Gastroesophageal sphincter (tissue), 3 donors: ENCODE measurements around the gene SLC7A1.

Experiments used
- EP300 ChIP-seq: sonication (generic); formaldehyde crosslinking; IDR thresholded peaks from one replicate; pipeline ENCODE4 v1.6.1; 2017; ENCODE audit warnings: antibody characterized with exemption, mild to moderate bottlenecking
- POLR2A ChIP-seq, 2 donors: fragments of 450-650 bp; IDR thresholded peaks; one replicate each; pipeline ENCODE4 v1.6.1; 2017; ENCODE audit warnings: antibody characterized with exemption in 2 of 2, mild to moderate bottlenecking in 2 of 2, moderate library complexity in 1 of 2
- POLR2AphosphoS5 ChIP-seq: sonication (generic); formaldehyde crosslinking; IDR thresholded peaks from one replicate; pipeline ENCODE4 v1.6.1; 2017; ENCODE audit warnings: antibody characterized with exemption
- TF ChIP-seq, protein P1 (sequence below), 4 experiments: fragments of 200-600 bp in 2 of 4; fragments of 450-650 bp in 2 of 4; sonication (generic) in 1 of 4; IDR thresholded peaks; one replicate each; pipeline ENCODE4 v1.5.1; 2017 to 2019; ENCODE audit warnings: antibody characterized with exemption in 4 of 4, mild to moderate bottlenecking in 2 of 4, moderate library complexity in 2 of 4

DNA sequence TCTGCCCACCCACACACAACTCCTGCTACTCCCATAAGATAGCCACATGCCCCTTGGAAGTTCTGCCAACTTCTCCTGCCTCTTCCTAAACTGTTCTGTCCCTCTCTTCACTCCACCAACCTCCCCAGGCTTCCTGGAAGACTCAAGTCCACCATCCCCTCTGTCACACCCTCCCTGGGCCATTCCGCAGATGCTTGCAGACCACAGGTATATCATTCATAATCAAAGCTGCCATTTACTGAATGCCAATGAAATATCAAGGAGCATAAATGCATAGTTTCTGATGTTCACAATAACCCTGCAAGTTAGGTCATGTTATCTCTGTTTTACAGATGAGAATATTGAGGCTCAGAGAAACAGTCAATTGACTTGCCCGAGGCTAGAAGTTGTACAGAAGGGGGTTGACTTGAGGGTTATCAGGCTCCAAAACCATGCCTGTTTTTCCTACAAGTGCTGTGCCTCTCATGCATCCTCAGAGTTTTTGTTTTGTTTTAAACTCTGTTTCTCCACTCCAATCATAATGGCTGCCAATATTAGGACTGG is 135.6 kb downstream of the SLC7A1 start:
- TF ChIP-seq, protein P1, sequence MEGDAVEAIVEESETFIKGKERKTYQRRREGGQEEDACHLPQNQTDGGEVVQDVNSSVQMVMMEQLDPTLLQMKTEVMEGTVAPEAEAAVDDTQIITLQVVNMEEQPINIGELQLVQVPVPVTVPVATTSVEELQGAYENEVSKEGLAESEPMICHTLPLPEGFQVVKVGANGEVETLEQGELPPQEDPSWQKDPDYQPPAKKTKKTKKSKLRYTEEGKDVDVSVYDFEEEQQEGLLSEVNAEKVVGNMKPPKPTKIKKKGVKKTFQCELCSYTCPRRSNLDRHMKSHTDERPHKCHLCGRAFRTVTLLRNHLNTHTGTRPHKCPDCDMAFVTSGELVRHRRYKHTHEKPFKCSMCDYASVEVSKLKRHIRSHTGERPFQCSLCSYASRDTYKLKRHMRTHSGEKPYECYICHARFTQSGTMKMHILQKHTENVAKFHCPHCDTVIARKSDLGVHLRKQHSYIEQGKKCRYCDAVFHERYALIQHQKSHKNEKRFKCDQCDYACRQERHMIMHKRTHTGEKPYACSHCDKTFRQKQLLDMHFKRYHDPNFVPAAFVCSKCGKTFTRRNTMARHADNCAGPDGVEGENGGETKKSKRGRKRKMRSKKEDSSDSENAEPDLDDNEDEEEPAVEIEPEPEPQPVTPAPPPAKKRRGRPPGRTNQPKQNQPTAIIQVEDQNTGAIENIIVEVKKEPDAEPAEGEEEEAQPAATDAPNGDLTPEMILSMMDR (IDR thresholded peaks at IDR 0.05): no peak
- TF ChIP-seq EP300 (no peak), POLR2AphosphoS5 (no peak), POLR2A (IDR thresholded peaks at IDR 0.05) (no peak)
